Loucy (cell line): ENCODE data around the gene RETREG2.

Source experiments
- H2AFZ ChIP-seq: fragments of 200-600 bp; sonication (generic); 2 replicates; pipeline ENCODE4 v1.6.0; 2016; ENCODE audit warnings: antibody characterized with exemption, mild to moderate bottlenecking, low read length, moderate library complexity
- H3F3A ChIP-seq: fragments of 200-600 bp; 2 replicates; pipeline ENCODE4 v1.6.0; 2016; ENCODE audit warnings: antibody characterized with exemption, low read depth, mild to moderate bottlenecking
- H3K27me3 ChIP-seq: fragments of 200-600 bp; sonication (generic); 2 replicates; pipeline ENCODE4 v1.6.1; 2014; ENCODE audit warnings: low read length, mild to moderate bottlenecking; ENCODE audit not compliant: insufficient read depth, poor library complexity, severe bottlenecking
- H3K36me3 ChIP-seq: fragments of 200-600 bp; sonication (generic); 2 replicates; pipeline ENCODE4 v1.6.1; 2016; ENCODE audit warnings: low read length; ENCODE audit not compliant: insufficient read depth
- H3K4me1 ChIP-seq: fragments of 200-600 bp; sonication (generic); 2 replicates; pipeline ENCODE4 v1.5.1; 2014; ENCODE audit warnings: low read length, mild to moderate bottlenecking; ENCODE audit not compliant: insufficient read depth, poor library complexity, severe bottlenecking
- H3K4me2 ChIP-seq: fragments of 200-600 bp; sonication (generic); 2 replicates; pipeline ENCODE4 v1.6.0; 2014; ENCODE audit warnings: antibody characterized with exemption, low read length, low read depth, mild to moderate bottlenecking; ENCODE audit not compliant: poor library complexity, severe bottlenecking
- H3K4me3 ChIP-seq: fragments of 200-600 bp; sonication (generic); 2 replicates; pipeline ENCODE4 v1.5.1; 2014; ENCODE audit warnings: low read length, mild to moderate bottlenecking, mixed read lengths; ENCODE audit not compliant: poor library complexity, severe bottlenecking
- H3K79me2 ChIP-seq: fragments of 200-600 bp; sonication (generic); 2 replicates; pipeline ENCODE4 v1.6.1; 2014; ENCODE audit warnings: low read length; ENCODE audit not compliant: insufficient read depth
- H3K9ac ChIP-seq: fragments of 200-600 bp; sonication (generic); 2 replicates; pipeline ENCODE4 v1.6.0; 2014; ENCODE audit warnings: mild to moderate bottlenecking, low read depth, low read length, moderate library complexity; ENCODE audit not compliant: poor library complexity, severe bottlenecking
- H3K9me2 ChIP-seq: fragments of 200-600 bp; sonication (generic); replicated peaks from 2 replicates; pipeline ENCODE4 v1.6.1; 2016; ENCODE audit warnings: low read depth, low read length, mixed read lengths
- H3K9me3 ChIP-seq: fragments of 200-600 bp; sonication (generic); 2 replicates; pipeline ENCODE4 v1.6.1; 2014; ENCODE audit warnings: mild to moderate bottlenecking, antibody characterized with exemption, low read length, low read depth; ENCODE audit not compliant: insufficient read depth
- H4K20me1 ChIP-seq: fragments of 200-600 bp; sonication (generic); 2 replicates; pipeline ENCODE4 v1.6.0; 2014; ENCODE audit warnings: antibody characterized with exemption, low read length, mild to moderate bottlenecking; ENCODE audit not compliant: insufficient read depth, poor library complexity, severe bottlenecking
- EZH2phosphoT487 ChIP-seq: fragments of 200-600 bp; IDR thresholded peaks from 2 replicates; pipeline ENCODE4 v1.6.1; 2018; ENCODE audit warnings: antibody characterized with exemption, mild to moderate bottlenecking, moderate library complexity, borderline replicate concordance
- TF ChIP-seq, protein P1 (sequence below): fragments of 200-600 bp; sonication (generic); conservative IDR thresholded peaks from 2 replicates; pipeline ENCODE4 v1.5.1; 2014; ENCODE audit warnings: mild to moderate bottlenecking, antibody characterized with exemption, low read length

RETREG2 gene

DNA sequence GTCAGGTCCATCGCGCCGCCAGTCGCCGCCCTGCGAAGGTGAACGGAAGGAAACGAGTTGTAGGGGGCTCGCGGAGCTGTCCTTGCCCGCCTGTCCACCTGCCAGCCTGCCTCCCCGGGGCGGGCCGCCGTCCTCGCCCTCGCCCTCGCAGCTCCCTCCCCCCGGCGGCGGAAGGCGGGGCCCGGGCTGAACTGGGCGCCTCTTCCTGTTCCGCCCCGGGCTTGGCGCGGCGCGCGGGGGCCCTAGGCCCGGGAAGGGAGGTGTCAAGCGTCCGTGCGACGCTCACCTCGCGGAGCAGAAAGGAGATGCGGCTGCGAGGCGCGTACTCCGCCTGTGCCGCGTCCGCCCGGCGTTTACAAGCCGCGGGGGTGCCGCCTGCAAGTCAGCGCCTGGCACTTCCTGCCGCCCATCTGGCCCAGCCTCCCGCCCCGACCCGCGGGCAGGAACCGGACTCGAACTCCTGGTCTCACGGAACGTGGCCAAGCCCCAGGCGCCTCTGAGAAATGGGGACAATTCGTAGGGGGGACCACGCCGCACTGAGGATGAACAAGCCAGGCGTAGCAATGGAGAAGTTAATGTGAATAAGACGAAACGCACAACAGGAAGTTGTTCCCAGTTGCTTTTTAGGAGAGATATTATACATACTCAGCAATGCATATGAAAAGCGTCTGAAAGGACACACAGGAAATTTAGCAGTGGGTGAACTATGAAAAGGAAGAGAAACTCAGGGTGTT, 1.1 kb upstream of the RETREG2 start, which contains the start of gene CNPPD1:
Gene CNPPD1, minus strand, starts transcription at position 108 of the 734 bp plus-strand sequence. Its CDS starts 97 bp downstream, at position 11.
- H2AFZ ChIP-seq, result peak within 1 kb of the TSS; percentile 77
- peaks cover 36% of the 10 kb centered on the region for H3K4me1 ChIP-seq
- no peaks in the 10 kb centered on the region for H3K9me3 ChIP-seq
- peaks cover 22% of the 10 kb centered on the region; the same call in 1 of the 2 replicates for H3K36me3 ChIP-seq
- peak within 1 kb of the TSS; percentile 97 for H3K4me3 ChIP-seq
- H3K27me3 ChIP-seq, result no peaks in the 10 kb centered on the region
- H4K20me1 ChIP-seq, result peaks cover 32% of the 10 kb centered on the region
- H3K9me2 ChIP-seq, result no peaks in the 10 kb centered on the region
- H3K79me2 ChIP-seq, result peaks cover 61% of the 10 kb centered on the region
- H3F3A ChIP-seq, result peaks cover 9% of the 10 kb centered on the region; the same call in 1 of the 2 replicates
- peak within 1 kb of the TSS; percentile 92 for H3K4me2 ChIP-seq
- H3K9ac ChIP-seq, result peak within 1 kb of the TSS; percentile 85
- TF ChIP-seq EZH2phosphoT487, result no peak
- TF ChIP-seq, protein P1, sequence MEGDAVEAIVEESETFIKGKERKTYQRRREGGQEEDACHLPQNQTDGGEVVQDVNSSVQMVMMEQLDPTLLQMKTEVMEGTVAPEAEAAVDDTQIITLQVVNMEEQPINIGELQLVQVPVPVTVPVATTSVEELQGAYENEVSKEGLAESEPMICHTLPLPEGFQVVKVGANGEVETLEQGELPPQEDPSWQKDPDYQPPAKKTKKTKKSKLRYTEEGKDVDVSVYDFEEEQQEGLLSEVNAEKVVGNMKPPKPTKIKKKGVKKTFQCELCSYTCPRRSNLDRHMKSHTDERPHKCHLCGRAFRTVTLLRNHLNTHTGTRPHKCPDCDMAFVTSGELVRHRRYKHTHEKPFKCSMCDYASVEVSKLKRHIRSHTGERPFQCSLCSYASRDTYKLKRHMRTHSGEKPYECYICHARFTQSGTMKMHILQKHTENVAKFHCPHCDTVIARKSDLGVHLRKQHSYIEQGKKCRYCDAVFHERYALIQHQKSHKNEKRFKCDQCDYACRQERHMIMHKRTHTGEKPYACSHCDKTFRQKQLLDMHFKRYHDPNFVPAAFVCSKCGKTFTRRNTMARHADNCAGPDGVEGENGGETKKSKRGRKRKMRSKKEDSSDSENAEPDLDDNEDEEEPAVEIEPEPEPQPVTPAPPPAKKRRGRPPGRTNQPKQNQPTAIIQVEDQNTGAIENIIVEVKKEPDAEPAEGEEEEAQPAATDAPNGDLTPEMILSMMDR, result no peak

- H2AFZ ChIP-seq, result peak overlapping the region; percentile 80; the same call in 1 of the 2 replicates
- peaks cover 9% of the 10 kb centered on the region; the same call in 1 of the 2 replicates for H3F3A ChIP-seq
- peak overlapping the region; percentile 97 for H3K4me3 ChIP-seq
- no peaks in the 10 kb centered on the region for H3K9me3 ChIP-seq
- peaks cover 43% of the 10 kb centered on the region for H3K4me1 ChIP-seq
- peak overlapping the region; percentile 85 for H3K9ac ChIP-seq
- peaks cover 32% of the 10 kb centered on the region for H4K20me1 ChIP-seq
- H3K9me2 ChIP-seq, result no peaks in the 10 kb centered on the region
- H3K4me2 ChIP-seq, result peak overlapping the region; percentile 88
- peaks cover 36% of the 10 kb centered on the region; the same call in 1 of the 2 replicates for H3K36me3 ChIP-seq
- H3K27me3 ChIP-seq, result no peaks in the 10 kb centered on the region
- H3K79me2 ChIP-seq, result peaks cover 62% of the 10 kb centered on the region
- no peak for TF ChIP-seq EZH2phosphoT487
- TF ChIP-seq, protein P1, result no peak
Measured at GRCh38 chr2:219178377-219179175, 501 bp downstream of the RETREG2 start.

DNA sequence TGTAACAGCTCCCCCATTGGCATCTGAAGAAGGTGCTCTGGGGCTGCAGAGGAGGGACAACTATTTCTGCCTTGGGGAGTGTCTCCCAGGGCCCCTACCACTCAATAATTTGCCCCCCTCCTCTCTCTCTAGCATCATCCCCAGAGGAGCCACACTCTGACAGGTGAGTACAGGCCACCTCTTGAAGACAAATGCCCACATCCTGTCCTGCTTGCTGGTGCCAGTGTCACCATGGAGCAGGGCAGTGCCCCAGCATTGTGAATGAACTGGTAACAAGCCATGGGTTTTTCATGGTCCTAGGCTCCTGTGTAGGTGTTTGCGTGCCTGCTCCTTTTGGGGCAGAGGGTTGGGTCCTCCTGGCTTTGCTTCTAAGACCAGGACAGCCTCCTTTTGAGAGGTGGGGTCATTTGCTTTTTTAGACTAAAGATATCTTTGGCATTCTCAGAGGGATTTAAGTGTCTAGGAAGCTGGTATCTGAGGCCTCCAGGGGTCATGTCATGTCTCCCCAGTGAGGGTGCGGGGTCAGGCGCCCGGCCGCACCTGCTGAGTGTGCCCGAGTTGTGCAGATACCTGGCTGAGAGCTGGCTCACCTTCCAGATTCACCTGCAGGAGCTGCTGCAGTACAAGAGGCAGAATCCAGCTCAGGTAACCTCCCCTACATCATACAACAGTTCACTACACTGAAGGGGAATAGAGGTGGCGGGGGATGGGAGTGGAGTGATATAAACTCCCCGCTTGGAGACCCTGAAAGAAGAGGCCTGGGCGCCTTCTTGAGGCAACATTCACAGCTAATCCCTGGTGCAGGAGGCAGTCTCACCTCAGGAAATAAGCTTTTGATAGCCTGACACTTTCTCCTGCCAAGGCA, 1.8 kb downstream of the RETREG2 start:
- peaks cover 51% of the 10 kb centered on the region for H3K79me2 ChIP-seq
- no peaks in the 10 kb centered on the region for H3K27me3 ChIP-seq
- H3K4me3 ChIP-seq, result peak overlapping the region; percentile 97
- no peaks in the 10 kb centered on the region for H3K9me2 ChIP-seq
- peaks cover 41% of the 10 kb centered on the region; the same call in 1 of the 2 replicates for H3K36me3 ChIP-seq
- no peak overlapping the region for H2AFZ ChIP-seq
- peak overlapping the region; percentile 85 for H3K9ac ChIP-seq
- TF ChIP-seq, protein P1, result no peak
- TF ChIP-seq EZH2phosphoT487, result no peak
- peak overlapping the region; percentile 88 for H3K4me2 ChIP-seq
- H4K20me1 ChIP-seq, result peaks cover 28% of the 10 kb centered on the region
- peaks cover 9% of the 10 kb centered on the region; the same call in 1 of the 2 replicates for H3F3A ChIP-seq
- H3K4me1 ChIP-seq, result peaks cover 40% of the 10 kb centered on the region
- H3K9me3 ChIP-seq, result no peaks in the 10 kb centered on the region
